K562 (cell line): Measurements from ENCODE around the gene ECPAS. TPM values are rescaled to one million over a fixed set of nuclear protein-coding genes. Genes with fewer than 3 reads are reported as not detected.
A peak's percentile ranks its signal among the peaks of the same experiment; 100 is the strongest.

Source experiments
- ATAC-seq: fragments of 200-7000 bp; cut with Tn5 transposase; 3 replicates; pipeline ENCODE4 v1.9.1; 2020; ENCODE audit warnings: moderate library complexity
- BruUV-seq: library from RNA; stranded (reverse); fragments of 400-500 nt; replicated peaks from 2 replicates; lab custom pipeline; 2021; lab: Mats Ljungman, UMichigan
- CTCF ChIA-PET: fragments of 300-600 bp; formaldehyde crosslinking; extraction: SDS; loops from one replicate; lab custom pipeline; 2021; ENCODE audit warnings: low intra/inter-chr PET ratio; lab: Yijun Ruan, JAX
- POLR2A ChIA-PET: fragments of 300-600, 350-650 bp; sonication (Branson Sonifier 250); formaldehyde crosslinking; extraction: SDS; loops from one replicate; lab custom pipeline; 2021; ENCODE audit warnings: antibody characterized with exemption, inconsistent platforms; lab: Yijun Ruan, JAX
- DNase-seq, 4 experiments: peaks; one replicate each; pipeline versions ENCODE4 v3.0.0 to v3.0.0-alpha.2; 2011 to 2018; ENCODE audit warnings: low spot score in 3 of 4, mixed read lengths in 3 of 4; ENCODE audit errors: extremely low read depth in 1 of 4
- FAIRE-seq: peaks from 2 replicates; lab custom pipeline; 2011; peaks lifted over from hg19 to GRCh38; lab: Jason Lieb, UNC
- H2AFZ ChIP-seq: 2 replicates; pipeline ENCODE4 v1.6.0; 2011; ENCODE audit warnings: low read depth, low read length, control low read depth, inconsistent platforms
- H3K27ac ChIP-seq: fragments of 200-600 bp; 3 replicates; pipeline ENCODE4 v1.8.0; 2011; ENCODE audit warnings: low read depth, mild to moderate bottlenecking, control low read depth, inconsistent platforms, low read length, moderate library complexity, mixed read lengths; ENCODE audit errors: extremely low read depth
- H3K27me3 ChIP-seq, 2 experiments: fragments of 300-600 bp in 1 of 2; 2 replicates in 1 of 2; 3 replicates in 1 of 2; pipeline versions ENCODE4 v1.6.0 to v1.8.0; 2011; ENCODE audit warnings: inconsistent platforms in 2 of 2, low read length in 2 of 2, mild to moderate bottlenecking in 1 of 2, mixed read lengths in 1 of 2, moderate library complexity in 1 of 2; ENCODE audit not compliant: control insufficient read depth in 2 of 2, insufficient read depth in 2 of 2
- H3K36me3 ChIP-seq: fragments of 300-600 bp; 3 replicates; pipeline ENCODE4 v1.8.0; 2011; ENCODE audit warnings: mild to moderate bottlenecking, low read length, inconsistent platforms; ENCODE audit not compliant: control insufficient read depth, insufficient read depth
- H3K4me1 ChIP-seq, 2 experiments: fragments of 200-600 bp in 1 of 2; replicated peaks in 1 of 2; 2 replicates in 1 of 2; 3 replicates in 1 of 2; pipeline versions ENCODE4 v1.5.1 to v1.8.0; 2011; ENCODE audit warnings: inconsistent platforms in 2 of 2, low read length in 2 of 2, mild to moderate bottlenecking in 1 of 2, mixed read lengths in 1 of 2, moderate library complexity in 1 of 2; ENCODE audit not compliant: control insufficient read depth in 2 of 2, insufficient read depth in 2 of 2
- H3K4me2 ChIP-seq: 2 replicates; pipeline ENCODE4 v1.6.1; 2011; ENCODE audit warnings: low read length, control low read depth, inconsistent platforms, mixed read lengths; ENCODE audit not compliant: insufficient read depth
- H3K4me3 ChIP-seq: fragments of 200-600 bp; sonication (generic), shearing (Covaris generic); 2 replicates; pipeline ENCODE4 v1.5.1; 2016; ENCODE audit warnings: control low read depth, inconsistent platforms
- H3K79me2 ChIP-seq: fragments of 200-600 bp; 3 replicates; pipeline ENCODE4 v1.8.0; 2011; ENCODE audit warnings: low read length, inconsistent platforms; ENCODE audit not compliant: control insufficient read depth, insufficient read depth
- H3K9ac ChIP-seq, 2 experiments: 2 replicates each; pipeline versions ENCODE4 v1.6.0 to v1.6.1; 2011; ENCODE audit warnings: low read depth in 2 of 2, low read length in 2 of 2, control low read depth in 1 of 2, inconsistent platforms in 1 of 2, mild to moderate bottlenecking in 1 of 2, mixed read lengths in 1 of 2; ENCODE audit not compliant: insufficient read depth in 1 of 2
- H3K9me1 ChIP-seq: one replicate; pipeline ENCODE4 v1.6.0; 2011; ENCODE audit warnings: inconsistent platforms, mild to moderate bottlenecking, low read length, moderate library complexity; ENCODE audit not compliant: control insufficient read depth, insufficient read depth
- H3K9me3 ChIP-seq: replicated peaks from 2 replicates; pipeline ENCODE4 v1.5.1; 2011; ENCODE audit warnings: low read depth, low read length, inconsistent platforms; ENCODE audit not compliant: control insufficient read depth, insufficient read depth
- H4K20me1 ChIP-seq: replicated peaks from 2 replicates; pipeline ENCODE4 v1.6.1; 2011; ENCODE audit warnings: low read length, inconsistent platforms, mixed read lengths; ENCODE audit not compliant: control insufficient read depth, insufficient read depth
- CBFA2T3 ChIP-seq: fragments of 450-650 bp; IDR thresholded peaks from 2 replicates; pipeline ENCODE4 v1.6.1; 2017
- ERF ChIP-seq: fragments of 450-650 bp; formaldehyde crosslinking; IDR thresholded peaks from 2 replicates; pipeline ENCODE4 v1.4.0; 2020; ENCODE audit warnings: mild to moderate bottlenecking, mixed read lengths
- FOXA3 ChIP-seq, 2 experiments: fragments of 450-650 bp in 1 of 2; sonication (generic) in 1 of 2; formaldehyde crosslinking; IDR thresholded peaks in 1 of 2; conservative IDR thresholded peaks in 1 of 2; 2 replicates each; pipeline versions ENCODE4 v1.4.0 to v1.8.0; 2020 to 2022; ENCODE audit warnings: mild to moderate bottlenecking in 2 of 2, missing genetic modification reagents in 1 of 2
- HNRNPH1 ChIP-seq: fragments of 200-400 bp; formaldehyde crosslinking; optimal IDR thresholded peaks from 2 replicates; pipeline ENCODE3; 2017; ENCODE audit warnings: low read depth, mild to moderate bottlenecking, low read length, moderate library complexity
- KDM1A ChIP-seq, 2 experiments: fragments of 450-650 bp; IDR thresholded peaks; 2 replicates each; pipeline ENCODE4 v1.6.1; 2016; ENCODE audit warnings: mild to moderate bottlenecking in 2 of 2
- MEIS2 ChIP-seq: fragments of 450-650 bp; IDR thresholded peaks from 2 replicates; pipeline ENCODE4 v1.6.1; 2014; ENCODE audit warnings: mild to moderate bottlenecking; ENCODE audit not compliant: partially characterized antibody
- NFIC ChIP-seq: fragments of 450-650 bp; IDR thresholded peaks from 2 replicates; pipeline ENCODE4 v1.6.1; 2017; ENCODE audit warnings: mild to moderate bottlenecking, inconsistent platforms
- PHF20 ChIP-seq: fragments of 450-650 bp; IDR thresholded peaks from 2 replicates; pipeline ENCODE4 v1.6.1; 2018; ENCODE audit not compliant: partially characterized antibody
- RCOR1 ChIP-seq, 2 experiments: IDR thresholded peaks; 2 replicates each; pipeline ENCODE4 v1.6.1; 2012; ENCODE audit warnings: low read depth in 2 of 2, low read length in 2 of 2, borderline replicate concordance in 1 of 2, improper control_type of control experiment in 1 of 2
- TEAD4 ChIP-seq, 2 experiments: sonication (generic) in 1 of 2; formaldehyde crosslinking in 1 of 2; IDR thresholded peaks; 2 replicates each; pipeline versions ENCODE4 v1.6.1 to v1.8.0; 2012 to 2022; ENCODE audit warnings: borderline replicate concordance in 1 of 2, inconsistent platforms in 1 of 2, low read length in 1 of 2, mild to moderate bottlenecking in 1 of 2, missing genetic modification reagents in 1 of 2
- XRCC4 ChIP-seq: IDR thresholded peaks from one replicate; pipeline ENCODE4 v1.6.1; 2011; ENCODE audit not compliant: insufficient read depth, insufficient read length; ENCODE audit errors: extremely low read depth
- ZC3H11A ChIP-seq: IDR thresholded peaks from 2 replicates; pipeline ENCODE4 v1.6.1; 2012; ENCODE audit warnings: low read depth, low read length, improper control_type of control experiment
- WGBS: fragments of 100-300 bp; shearing (Covaris generic); methylation state at CpG from one replicate; pipeline ENCODE4 v1.1.6; 2016; ENCODE audit warnings: low coverage, mixed read lengths; ENCODE audit not compliant: insufficient coverage; ENCODE audit errors: missing lambda C conversion rate; 5-methylcytosine and 5-hydroxymethylcytosine counted together
- in situ Hi-C: fragments of 300-500 bp; cut with MboI; formaldehyde crosslinking; loops from 4 replicates; pipeline ENCODE4 v1.15.0; 2018; ENCODE audit warnings: inconsistent platforms, mixed read lengths
- intact Hi-C: fragments of 100-400 bp; cut with micrococcal nuclease; formaldehyde crosslinking; loops from 2 replicates; pipeline ENCODE4 v1.14.2; 2022
- polyA plus RNA-seq, 8 experiments: library from polyadenylated mRNA; depleted of rRNA in 4 of 8; stranded (reverse) in 5 of 8; unstranded in 3 of 8; fragments of >200 nt; fragmentation: Nextera tagmentation in 2 of 8; fragmentation: Illumina TruSeq in 1 of 8; extraction: Ambion mirVana in 2 of 8; extraction: Trizol in 1 of 8; gene quantifications; 2 replicates each; pipeline versions ENCODE4 v1.2.1 to v1.2.3, GENCODE V29; 2011 to 2014; ENCODE audit warnings: inconsistent platforms in 1 of 8, missing spikeins in 1 of 8
- total RNA-seq, 7 experiments: library from RNA; depleted of rRNA in 6 of 7; stranded (reverse); fragments of >200 nt in 6 of 7; fragmentation: Illumina TruSeq in 2 of 7; extraction: Trizol in 2 of 7; gene quantifications; 2 replicates each; pipeline versions ENCODE4 v1.2.1 to v1.2.3, GENCODE V29; 2011 to 2021; ENCODE audit warnings: low replicate concordance in 1 of 7
- TF ChIP-seq, protein P1 (sequence below): fragments of 450-650 bp; IDR thresholded peaks from 2 replicates; pipeline ENCODE4 v1.6.1; 2016; ENCODE audit warnings: low read depth, mild to moderate bottlenecking, moderate library complexity

The ECPAS gene
- total and polyA plus RNA-seq, 9 of the 15 experiments (the other 6 are each of a cell fraction or from before 2014, with no cell fraction given): 14.5 to 90.9 (median 75.7) TPM

DNA sequence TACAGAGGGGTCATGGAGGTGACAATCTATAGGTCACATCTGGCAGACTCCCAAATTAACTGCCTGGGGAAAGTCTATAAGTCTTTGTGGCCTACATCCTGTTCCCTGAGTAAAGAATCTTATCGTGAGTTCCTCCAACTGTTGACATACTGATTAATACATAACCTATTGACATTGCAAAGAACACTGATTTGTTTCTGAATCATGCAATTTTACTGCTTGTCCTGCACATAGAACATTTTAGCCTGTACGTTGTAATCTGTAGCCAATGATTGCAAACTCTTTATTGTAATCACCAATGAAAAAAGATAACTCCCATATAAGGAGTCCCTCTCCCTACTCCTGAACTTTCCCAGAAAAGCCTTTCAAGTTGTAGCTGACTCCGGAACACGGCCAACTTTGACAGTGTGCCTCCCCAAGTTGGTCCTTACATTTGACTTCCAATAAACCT lies 135.3 kb downstream of the ECPAS start:
- in situ Hi-C loops: no loop called here
- no TSS peak for BruUV-seq
- no peaks in the 10 kb centered on the region for H3K79me2 ChIP-seq
- 2% methylated on average over 4 of the region's 4 CpGs for WGBS
- DNase-seq: no peak
- no peaks in the 10 kb centered on the region for H3K9me1 ChIP-seq
- no peaks in the 10 kb centered on the region for H4K20me1 ChIP-seq
- ChIA-PET POLR2A (no interaction called here), CTCF (no interaction called here)
- H3K36me3 ChIP-seq: no peaks in the 10 kb centered on the region
- H3K4me1 ChIP-seq: no peaks in the 10 kb centered on the region
- no peak overlapping the region for H3K27ac ChIP-seq
- H3K4me2 ChIP-seq: no peak overlapping the region
- TF ChIP-seq, protein P1, sequence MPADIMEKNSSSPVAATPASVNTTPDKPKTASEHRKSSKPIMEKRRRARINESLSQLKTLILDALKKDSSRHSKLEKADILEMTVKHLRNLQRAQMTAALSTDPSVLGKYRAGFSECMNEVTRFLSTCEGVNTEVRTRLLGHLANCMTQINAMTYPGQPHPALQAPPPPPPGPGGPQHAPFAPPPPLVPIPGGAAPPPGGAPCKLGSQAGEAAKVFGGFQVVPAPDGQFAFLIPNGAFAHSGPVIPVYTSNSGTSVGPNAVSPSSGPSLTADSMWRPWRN: peak; percentile 49; the same call in 1 of the 2 replicates
- TF ChIP-seq ERF (CRISPR knock-in tag) (no peak), XRCC4 (no peak), HNRNPH1 (no peak), PHF20 (no peak), NFIC (peak; percentile 10; the same call in 1 of the 2 replicates), KDM1A (IDR thresholded peaks at IDR 0.05) (peak; percentile 77 to 80), FOXA3 (CRISPR knock-in tag; conservative IDR thresholded peaks at IDR 0.05 in 1 of 2, IDR thresholded peaks at IDR 0.05 in 1 of 2) (peak in 1 of 2 experiments; percentile 85; a peak in 2 of 4 replicates), TEAD4 (IDR thresholded peaks at IDR 0.05; ENCODE audit: low read length) (peak; percentile 48; the same call in 1 of the 2 replicates), TEAD4 (CRISPR knock-in tag; IDR thresholded peaks at IDR 0.05; ENCODE audit: borderline replicate concordance) (no peak), CBFA2T3 (peak; percentile 55), MEIS2 (peak; percentile 54), ZC3H11A (no peak), RCOR1 (IDR thresholded peaks at IDR 0.05; ENCODE audit: borderline replicate concordance in 1 of 2, low read depth in 2 of 2, low read length in 2 of 2) (peak in 1 of 2 experiments; percentile 73; a peak in 2 of 4 replicates)
- no peak for FAIRE-seq
- H3K9ac ChIP-seq: no peak overlapping the region
- H2AFZ ChIP-seq: no peak overlapping the region
- no peak overlapping the region for H3K4me3 ChIP-seq
- H3K27me3 ChIP-seq: no peaks in the 10 kb centered on the region; a peak in 2 of 5 replicates
- ATAC-seq: no peak
- H3K9me3 ChIP-seq: no peaks in the 10 kb centered on the region
- intact Hi-C loops: no loop called here
